Measurements from ENCODE around the gene MRPS10. TPM values are rescaled to one million over a fixed set of nuclear protein-coding genes. Genes with fewer than 3 reads are reported as not detected.

The MRPS10 gene
- total and polyA plus RNA-seq, 2 donors (not counting 1 experiment from before 2014, with no cell fraction given): 10.5 to 26.4 TPM

DNA sequence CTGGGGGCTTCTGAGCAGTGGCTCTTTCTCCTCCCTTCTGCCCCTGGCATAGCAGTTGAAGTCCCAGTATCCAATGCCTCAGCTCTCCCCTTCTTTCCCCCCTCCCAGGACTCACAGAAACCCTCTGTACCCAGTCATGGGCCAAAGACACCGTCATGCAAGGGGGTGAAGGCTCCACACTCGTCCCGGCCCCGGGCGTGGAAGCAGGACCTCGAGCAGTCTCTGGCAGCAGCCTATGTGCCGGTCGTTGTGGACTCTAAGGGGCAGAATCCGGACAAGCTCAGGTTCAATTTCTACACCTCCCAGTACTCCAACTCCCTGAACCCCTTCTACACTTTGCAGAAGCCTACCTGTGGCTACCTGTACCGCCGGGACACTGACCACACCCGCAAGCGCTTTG, 54.8 kb downstream of the MRPS10 start:
- POLR2A ChIA-PET: no interaction called here
- H3K27ac ChIP-seq (ENCODE audit: low read length in 2 of 2): no peak overlapping the region
- H3K9ac ChIP-seq (ENCODE audit: low read length): no peak overlapping the region
- H3K79me2 ChIP-seq (ENCODE audit: control insufficient read depth, insufficient read depth, low read length): no peaks in the 10 kb centered on the region
- no peak overlapping the region for H2AFZ ChIP-seq (ENCODE audit: insufficient read depth, low read depth, low read length, poor library complexity, severe bottlenecking)
- no peak overlapping the region for H3K4me3 ChIP-seq (ENCODE audit: control extremely low read depth in 1 of 5, extremely low read depth in 1 of 5, insufficient read depth in 1 of 5, low read depth in 2 of 5, low read length in 4 of 5)
- DNase-seq: no peak
- peaks cover 17% of the 10 kb centered on the region for H3K27me3 Mint-ChIP-seq
- H3K36me3 ChIP-seq (replicated peaks in 1 of 2; ENCODE audit: control extremely low read depth in 1 of 2, control insufficient read depth in 1 of 2, extremely low read depth in 1 of 2, insufficient read depth in 2 of 2, low read length in 1 of 2): no peaks in the 10 kb centered on the region
- no peak for TF ChIP-seq EZH2 (IDR thresholded peaks at IDR 0.05; ENCODE audit: borderline replicate concordance, insufficient read depth, low read depth, low read length, poor library complexity, severe bottlenecking)
- TF ChIP-seq, protein P1, sequence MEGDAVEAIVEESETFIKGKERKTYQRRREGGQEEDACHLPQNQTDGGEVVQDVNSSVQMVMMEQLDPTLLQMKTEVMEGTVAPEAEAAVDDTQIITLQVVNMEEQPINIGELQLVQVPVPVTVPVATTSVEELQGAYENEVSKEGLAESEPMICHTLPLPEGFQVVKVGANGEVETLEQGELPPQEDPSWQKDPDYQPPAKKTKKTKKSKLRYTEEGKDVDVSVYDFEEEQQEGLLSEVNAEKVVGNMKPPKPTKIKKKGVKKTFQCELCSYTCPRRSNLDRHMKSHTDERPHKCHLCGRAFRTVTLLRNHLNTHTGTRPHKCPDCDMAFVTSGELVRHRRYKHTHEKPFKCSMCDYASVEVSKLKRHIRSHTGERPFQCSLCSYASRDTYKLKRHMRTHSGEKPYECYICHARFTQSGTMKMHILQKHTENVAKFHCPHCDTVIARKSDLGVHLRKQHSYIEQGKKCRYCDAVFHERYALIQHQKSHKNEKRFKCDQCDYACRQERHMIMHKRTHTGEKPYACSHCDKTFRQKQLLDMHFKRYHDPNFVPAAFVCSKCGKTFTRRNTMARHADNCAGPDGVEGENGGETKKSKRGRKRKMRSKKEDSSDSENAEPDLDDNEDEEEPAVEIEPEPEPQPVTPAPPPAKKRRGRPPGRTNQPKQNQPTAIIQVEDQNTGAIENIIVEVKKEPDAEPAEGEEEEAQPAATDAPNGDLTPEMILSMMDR (IDR thresholded peaks at IDR 0.05): no peak
- no peaks in the 10 kb centered on the region for H3K4me1 Mint-ChIP-seq
- H3K9me3 ChIP-seq (ENCODE audit: control extremely low read depth in 1 of 3, control insufficient read depth in 2 of 3, insufficient read depth in 1 of 3, low read length in 2 of 3): no peaks in the 10 kb centered on the region
- 91% methylated on average over 13 of the region's 13 CpGs for WGBS (ENCODE audit: insufficient coverage)
- no peak for ATAC-seq (ENCODE audit: low read depth)
- H3K27ac Mint-ChIP-seq: no peak overlapping the region
- H3K4me1 ChIP-seq (ENCODE audit: control insufficient read depth in 2 of 2, insufficient read depth in 2 of 2, low read length in 2 of 2): no peaks in the 10 kb centered on the region
- no peaks in the 10 kb centered on the region for H3K9me3 Mint-ChIP-seq (ENCODE audit: insufficient read depth)
- H3K4me2 ChIP-seq (replicated peaks; ENCODE audit: low read depth, low read length, poor library complexity, severe bottlenecking): no peak overlapping the region
- peaks cover 0 to 6% (median 0%) of the 10 kb centered on the region in 4 experiments for H3K27me3 ChIP-seq (replicated peaks in 1 of 4; ENCODE audit: control extremely low read depth in 1 of 4, control insufficient read depth in 3 of 4, insufficient read depth in 4 of 4, low read length in 3 of 4)
- no peak overlapping the region for H3K4me3 Mint-ChIP-seq
- CTCF ChIA-PET: interaction anchor here (1.6 kb wide), 1 partner anchor 377 kb away, joined by 4 read pairs; no protein-coding TSS in a partner anchor
- no peaks in the 10 kb centered on the region for H4K20me1 ChIP-seq (ENCODE audit: control insufficient read depth, insufficient read depth, low read length, poor library complexity, severe bottlenecking)
- intact Hi-C loops (cut with micrococcal nuclease): no loop called here

DNA sequence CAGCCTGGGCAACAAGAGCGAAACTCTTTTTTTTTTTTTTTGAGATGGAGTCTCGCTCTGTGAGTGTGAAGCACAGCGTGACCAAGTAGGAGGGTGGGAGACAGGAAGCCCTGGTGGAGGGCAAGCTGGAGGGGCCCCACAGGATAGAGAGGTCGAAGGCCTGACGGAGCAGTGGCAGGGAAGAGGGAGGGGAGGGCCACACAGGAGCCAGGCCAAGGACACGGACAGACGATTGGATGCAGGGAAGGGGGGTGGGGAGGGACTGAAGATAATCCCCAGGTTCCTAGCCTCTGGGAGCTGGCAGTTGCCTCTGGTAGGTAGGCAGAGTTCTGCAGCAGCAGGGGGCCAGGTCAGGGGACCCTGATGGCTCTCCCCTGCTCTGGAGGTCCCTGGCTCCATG, 55.3 kb downstream of the MRPS10 start:
- TF ChIP-seq, protein P1 (IDR thresholded peaks at IDR 0.05): no peak
- TF ChIP-seq EZH2 (IDR thresholded peaks at IDR 0.05; ENCODE audit: borderline replicate concordance, insufficient read depth, low read depth, low read length, poor library complexity, severe bottlenecking): no peak
- ATAC-seq (ENCODE audit: low read depth) (no peak), DNase-seq (no peak)
- 34% methylated on average over 7 of the region's 7 CpGs for WGBS (ENCODE audit: insufficient coverage)
- Mint-ChIP-seq H3K27ac (no peak overlapping the region), H3K4me3 (no peak overlapping the region), H3K4me1 (no peaks in the 10 kb centered on the region), H3K9me3 (ENCODE audit: insufficient read depth) (no peaks in the 10 kb centered on the region), H3K27me3 (peaks cover 17% of the 10 kb centered on the region)
- no peaks in the 10 kb centered on the region for H3K4me1 ChIP-seq (ENCODE audit: control insufficient read depth in 2 of 2, insufficient read depth in 2 of 2, low read length in 2 of 2)
- no peaks in the 10 kb centered on the region for H4K20me1 ChIP-seq (ENCODE audit: control insufficient read depth, insufficient read depth, low read length, poor library complexity, severe bottlenecking)
- no peaks in the 10 kb centered on the region for H3K79me2 ChIP-seq (ENCODE audit: control insufficient read depth, insufficient read depth, low read length)
- H3K4me2 ChIP-seq (replicated peaks; ENCODE audit: low read depth, low read length, poor library complexity, severe bottlenecking): no peak overlapping the region
- peaks cover 0 to 6% (median 0%) of the 10 kb centered on the region in 4 experiments for H3K27me3 ChIP-seq (replicated peaks in 1 of 4; ENCODE audit: control extremely low read depth in 1 of 4, control insufficient read depth in 3 of 4, insufficient read depth in 4 of 4, low read length in 3 of 4)
- no peak overlapping the region for H3K27ac ChIP-seq (ENCODE audit: low read length in 2 of 2)
- no peaks in the 10 kb centered on the region for H3K9me3 ChIP-seq (ENCODE audit: control extremely low read depth in 1 of 3, control insufficient read depth in 2 of 3, insufficient read depth in 1 of 3, low read length in 2 of 3)
- H3K4me3 ChIP-seq (ENCODE audit: control extremely low read depth in 1 of 5, extremely low read depth in 1 of 5, insufficient read depth in 1 of 5, low read depth in 2 of 5, low read length in 4 of 5): no peak overlapping the region
- H2AFZ ChIP-seq (ENCODE audit: insufficient read depth, low read depth, low read length, poor library complexity, severe bottlenecking): no peak overlapping the region
- intact Hi-C loops (cut with micrococcal nuclease): no loop called here
- H3K9ac ChIP-seq (ENCODE audit: low read length): no peak overlapping the region
- POLR2A ChIA-PET: interaction anchor here (0.7 kb wide), 1 partner anchor 57 kb away, joined by 3 read pairs; no protein-coding TSS in a partner anchor
- CTCF ChIA-PET: interaction anchor here (1.6 kb wide), 1 partner anchor 376 kb away, joined by 4 read pairs; no protein-coding TSS in a partner anchor
- H3K36me3 ChIP-seq (replicated peaks in 1 of 2; ENCODE audit: control extremely low read depth in 1 of 2, control insufficient read depth in 1 of 2, extremely low read depth in 1 of 2, insufficient read depth in 2 of 2, low read length in 1 of 2): no peaks in the 10 kb centered on the region
